ENCODE measurements around the gene CCDC32. TPM values are rescaled to one million over a fixed set of nuclear protein-coding genes. Genes with fewer than 3 reads are reported as not detected.
A peak's percentile ranks its signal among the peaks of the same experiment; 100 is the strongest.

CCDC32 gene
- total RNA-seq, 1 donor from 2014 or later, result 22.5 TPM

- Mint-ChIP-seq H3K4me1 (ENCODE audit: low read depth) (no peaks in the 10 kb centered on the region), H3K36me3 (ENCODE audit: low read depth) (peaks cover 18% of the 10 kb centered on the region), H3K9me3 (ENCODE audit: low read depth) (no peaks in the 10 kb centered on the region), H3K27me3 (ENCODE audit: low read depth) (no peaks in the 10 kb centered on the region), H3K4me3 (ENCODE audit: unreplicated experiment) (no peak overlapping the region), H3K27ac (ENCODE audit: unreplicated experiment) (peak overlapping the region; percentile 13)
- no peak for TF ChIP-seq CTCF (IDR thresholded peaks at IDR 0.05)
- no peak for DNase-seq (ENCODE audit: low spot score)
Measured at GRCh38 chr15:40545457-40545856, 19.4 kb downstream of the CCDC32 start.

GRCh38 chr15:40543631-40544294, 21.1 kb downstream of the CCDC32 start:
- DNase-seq (ENCODE audit: low spot score), result no peak
- Mint-ChIP-seq H3K9me3 (ENCODE audit: low read depth) (no peaks in the 10 kb centered on the region), H3K36me3 (ENCODE audit: low read depth) (peaks cover 12% of the 10 kb centered on the region), H3K27ac (ENCODE audit: unreplicated experiment) (no peak overlapping the region), H3K27me3 (ENCODE audit: low read depth) (no peaks in the 10 kb centered on the region), H3K4me3 (ENCODE audit: unreplicated experiment) (no peak overlapping the region), H3K4me1 (ENCODE audit: low read depth) (no peaks in the 10 kb centered on the region)
- TF ChIP-seq CTCF (IDR thresholded peaks at IDR 0.05), result no peak

GRCh38 chr15:40543082-40543481, 21.8 kb downstream of the CCDC32 start:
- TF ChIP-seq CTCF (IDR thresholded peaks at IDR 0.05), result no peak
- Mint-ChIP-seq H3K4me1 (ENCODE audit: low read depth) (no peaks in the 10 kb centered on the region), H3K27me3 (ENCODE audit: low read depth) (no peaks in the 10 kb centered on the region), H3K27ac (ENCODE audit: unreplicated experiment) (no peak overlapping the region), H3K4me3 (ENCODE audit: unreplicated experiment) (no peak overlapping the region), H3K9me3 (ENCODE audit: low read depth) (no peaks in the 10 kb centered on the region), H3K36me3 (ENCODE audit: low read depth) (peaks cover 7% of the 10 kb centered on the region)
- DNase-seq (ENCODE audit: low spot score), result no peak

- TF ChIP-seq CTCF (IDR thresholded peaks at IDR 0.05), result no peak
- Mint-ChIP-seq H3K27ac (ENCODE audit: unreplicated experiment) (no peak overlapping the region), H3K4me1 (ENCODE audit: low read depth) (peaks cover 7% of the 10 kb centered on the region), H3K27me3 (ENCODE audit: low read depth) (no peaks in the 10 kb centered on the region), H3K36me3 (ENCODE audit: low read depth) (peaks cover 2% of the 10 kb centered on the region), H3K9me3 (ENCODE audit: low read depth) (no peaks in the 10 kb centered on the region), H3K4me3 (ENCODE audit: unreplicated experiment) (no peak overlapping the region)
- no peak for DNase-seq (ENCODE audit: low spot score)
Measured at GRCh38 chr15:40538976-40539375, 25.9 kb downstream of the CCDC32 start.

GRCh38 chr15:40536501-40536900, 28.3 kb downstream of the CCDC32 start:
- no peaks in the 10 kb centered on the region for H3K9me3 Mint-ChIP-seq (ENCODE audit: low read depth)
- H3K36me3 Mint-ChIP-seq (ENCODE audit: low read depth), result peaks cover 2% of the 10 kb centered on the region
- TF ChIP-seq CTCF (IDR thresholded peaks at IDR 0.05), result no peak
- no peak overlapping the region for H3K27ac Mint-ChIP-seq (ENCODE audit: unreplicated experiment)
- peaks cover 7% of the 10 kb centered on the region for H3K4me1 Mint-ChIP-seq (ENCODE audit: low read depth)
- no peak overlapping the region for H3K4me3 Mint-ChIP-seq (ENCODE audit: unreplicated experiment)
- no peaks in the 10 kb centered on the region for H3K27me3 Mint-ChIP-seq (ENCODE audit: low read depth)
- no peak for DNase-seq (ENCODE audit: low spot score)

Data from chondrocyte (in vitro differentiated cells).